Measurements from ENCODE around the gene KRTAP9-1.

The KRTAP9-1 gene

GRCh38 chr17:41190328-41190727, 641 bp downstream of the KRTAP9-1 start:
- Histone ChIP-seq H2BK12ac (ENCODE audit: low read length) (no peak overlapping the region), H2BK120ac (ENCODE audit: insufficient read depth, low read length, poor library complexity) (no peak overlapping the region), H2BK5ac (ENCODE audit: low read depth, low read length, poor library complexity) (no peak overlapping the region), H3K79me1 (ENCODE audit: low read length) (no peaks in the 10 kb centered on the region), H3K36me3 (ENCODE audit: control insufficient read depth in 1 of 2, insufficient read depth in 2 of 2, low read length in 2 of 2) (no peaks in the 10 kb centered on the region), H3K27me3 (ENCODE audit: insufficient read depth, low read length) (no peaks in the 10 kb centered on the region), H3K9ac (ENCODE audit: low read length) (no peak overlapping the region), H3K27ac (ENCODE audit: low read depth, low read length) (no peak overlapping the region), H3K79me2 (ENCODE audit: control insufficient read depth, insufficient read depth, low read length, poor library complexity) (no peaks in the 10 kb centered on the region), H3K4me3 (ENCODE audit: low read depth, low read length) (no peak overlapping the region), H3K9me3 (ENCODE audit: insufficient read depth, low read depth, low read length) (no peaks in the 10 kb centered on the region), H3K14ac (ENCODE audit: low read length) (no peak overlapping the region), H2AFZ (ENCODE audit: insufficient read depth, low read length, poor library complexity) (no peak overlapping the region), H4K12ac (ENCODE audit: low read depth, low read length) (no peak overlapping the region), H3K18ac (ENCODE audit: low read length) (no peak overlapping the region), H3K4ac (ENCODE audit: low read depth, low read length) (no peak overlapping the region), H2AK5ac (ENCODE audit: low read length) (no peak overlapping the region), H3K4me2 (ENCODE audit: low read length) (no peak overlapping the region), H3K4me1 (ENCODE audit: control insufficient read depth in 1 of 2, insufficient read depth in 2 of 2, low read length in 2 of 2) (no peaks in the 10 kb centered on the region), H4K91ac (ENCODE audit: low read depth, low read length) (no peak overlapping the region), H4K8ac (ENCODE audit: low read depth, low read length) (no peak overlapping the region), H3K23ac (ENCODE audit: low read length) (no peak overlapping the region)
- DNase-seq, result no peak
- WGBS (ENCODE audit: extremely low coverage, insufficient coverage, insufficient read length), result no CpG with 5 or more reads among the region's 3 CpGs

- no peak overlapping the region for H3K18ac ChIP-seq (ENCODE audit: low read length)
- no peaks in the 10 kb centered on the region for H3K4me1 ChIP-seq (ENCODE audit: control insufficient read depth in 1 of 2, insufficient read depth in 2 of 2, low read length in 2 of 2)
- H4K12ac ChIP-seq (ENCODE audit: low read depth, low read length), result no peak overlapping the region
- no peak overlapping the region for H3K4me2 ChIP-seq (ENCODE audit: low read length)
- no peak overlapping the region for H4K91ac ChIP-seq (ENCODE audit: low read depth, low read length)
- WGBS (ENCODE audit: extremely low coverage, insufficient coverage, insufficient read length), result no CpG with 5 or more reads among the region's 1 CpG
- DNase-seq, result peak in 1 of 2 donors; percentile 2
- H2BK12ac ChIP-seq (ENCODE audit: low read length), result no peak overlapping the region
- H3K27me3 ChIP-seq (ENCODE audit: insufficient read depth, low read length), result no peaks in the 10 kb centered on the region
- no peaks in the 10 kb centered on the region for H3K36me3 ChIP-seq (ENCODE audit: control insufficient read depth in 1 of 2, insufficient read depth in 2 of 2, low read length in 2 of 2)
- H3K4me3 ChIP-seq (ENCODE audit: low read depth, low read length), result no peak overlapping the region
- H3K23ac ChIP-seq (ENCODE audit: low read length), result no peak overlapping the region
- H2AFZ ChIP-seq (ENCODE audit: insufficient read depth, low read length, poor library complexity), result no peak overlapping the region
- no peak overlapping the region for H3K9ac ChIP-seq (ENCODE audit: low read length)
- H3K79me2 ChIP-seq (ENCODE audit: control insufficient read depth, insufficient read depth, low read length, poor library complexity), result no peaks in the 10 kb centered on the region
- no peaks in the 10 kb centered on the region for H3K79me1 ChIP-seq (ENCODE audit: low read length)
- no peak overlapping the region for H2AK5ac ChIP-seq (ENCODE audit: low read length)
- H3K4ac ChIP-seq (ENCODE audit: low read depth, low read length), result no peak overlapping the region
- no peak overlapping the region for H3K14ac ChIP-seq (ENCODE audit: low read length)
- H2BK120ac ChIP-seq (ENCODE audit: insufficient read depth, low read length, poor library complexity), result no peak overlapping the region
- H4K8ac ChIP-seq (ENCODE audit: low read depth, low read length), result no peak overlapping the region
- no peak overlapping the region for H2BK5ac ChIP-seq (ENCODE audit: low read depth, low read length, poor library complexity)
- no peaks in the 10 kb centered on the region for H3K9me3 ChIP-seq (ENCODE audit: insufficient read depth, low read depth, low read length)
- H3K27ac ChIP-seq (ENCODE audit: low read depth, low read length), result no peak overlapping the region
Measured at GRCh38 chr17:41196068-41196467, 6.4 kb downstream of the KRTAP9-1 start.

- Histone ChIP-seq H3K4me1 (ENCODE audit: control insufficient read depth in 1 of 2, insufficient read depth in 2 of 2, low read length in 2 of 2) (no peaks in the 10 kb centered on the region), H2BK12ac (ENCODE audit: low read length) (no peak overlapping the region), H3K4ac (ENCODE audit: low read depth, low read length) (no peak overlapping the region), H3K27ac (ENCODE audit: low read depth, low read length) (no peak overlapping the region), H4K91ac (ENCODE audit: low read depth, low read length) (no peak overlapping the region), H3K79me2 (ENCODE audit: control insufficient read depth, insufficient read depth, low read length, poor library complexity) (no peaks in the 10 kb centered on the region), H3K23ac (ENCODE audit: low read length) (no peak overlapping the region), H2BK5ac (ENCODE audit: low read depth, low read length, poor library complexity) (no peak overlapping the region), H3K9me3 (ENCODE audit: insufficient read depth, low read depth, low read length) (no peaks in the 10 kb centered on the region), H3K4me2 (ENCODE audit: low read length) (no peak overlapping the region), H2AK5ac (ENCODE audit: low read length) (no peak overlapping the region), H4K8ac (ENCODE audit: low read depth, low read length) (no peak overlapping the region), H3K79me1 (ENCODE audit: low read length) (no peaks in the 10 kb centered on the region), H3K36me3 (ENCODE audit: control insufficient read depth in 1 of 2, insufficient read depth in 2 of 2, low read length in 2 of 2) (no peaks in the 10 kb centered on the region), H4K12ac (ENCODE audit: low read depth, low read length) (no peak overlapping the region), H3K18ac (ENCODE audit: low read length) (no peak overlapping the region), H2AFZ (ENCODE audit: insufficient read depth, low read length, poor library complexity) (no peak overlapping the region), H3K14ac (ENCODE audit: low read length) (no peak overlapping the region), H3K4me3 (ENCODE audit: low read depth, low read length) (no peak overlapping the region), H3K9ac (ENCODE audit: low read length) (no peak overlapping the region), H3K27me3 (ENCODE audit: insufficient read depth, low read length) (no peaks in the 10 kb centered on the region), H2BK120ac (ENCODE audit: insufficient read depth, low read length, poor library complexity) (no peak overlapping the region)
- no peak for DNase-seq
- WGBS (ENCODE audit: extremely low coverage, insufficient coverage, insufficient read length), result no CpG with 5 or more reads among the region's 5 CpGs
Measured at GRCh38 chr17:41199421-41200078, 9.9 kb downstream of the KRTAP9-1 start.

GRCh38 chr17:41211845-41212466, 22.3 kb downstream of the KRTAP9-1 start:
- Histone ChIP-seq H3K14ac (ENCODE audit: low read length) (no peak overlapping the region), H3K36me3 (ENCODE audit: control insufficient read depth in 1 of 2, insufficient read depth in 2 of 2, low read length in 2 of 2) (no peaks in the 10 kb centered on the region), H3K27ac (ENCODE audit: low read depth, low read length) (no peak overlapping the region), H3K4ac (ENCODE audit: low read depth, low read length) (no peak overlapping the region), H3K4me1 (ENCODE audit: control insufficient read depth in 1 of 2, insufficient read depth in 2 of 2, low read length in 2 of 2) (no peaks in the 10 kb centered on the region), H4K12ac (ENCODE audit: low read depth, low read length) (no peak overlapping the region), H2BK12ac (ENCODE audit: low read length) (no peak overlapping the region), H3K9ac (ENCODE audit: low read length) (peak overlapping the region; percentile 78), H2BK5ac (ENCODE audit: low read depth, low read length, poor library complexity) (no peak overlapping the region), H3K4me3 (ENCODE audit: low read depth, low read length) (no peak overlapping the region), H2AFZ (ENCODE audit: insufficient read depth, low read length, poor library complexity) (no peak overlapping the region), H3K23ac (ENCODE audit: low read length) (no peak overlapping the region), H3K4me2 (ENCODE audit: low read length) (no peak overlapping the region), H4K8ac (ENCODE audit: low read depth, low read length) (no peak overlapping the region), H3K79me2 (ENCODE audit: control insufficient read depth, insufficient read depth, low read length, poor library complexity) (no peaks in the 10 kb centered on the region), H3K27me3 (ENCODE audit: insufficient read depth, low read length) (no peaks in the 10 kb centered on the region), H4K91ac (ENCODE audit: low read depth, low read length) (no peak overlapping the region), H3K18ac (ENCODE audit: low read length) (no peak overlapping the region), H3K9me3 (ENCODE audit: insufficient read depth, low read depth, low read length) (no peaks in the 10 kb centered on the region), H2BK120ac (ENCODE audit: insufficient read depth, low read length, poor library complexity) (no peak overlapping the region), H2AK5ac (ENCODE audit: low read length) (no peak overlapping the region), H3K79me1 (ENCODE audit: low read length) (no peaks in the 10 kb centered on the region)
- WGBS (ENCODE audit: extremely low coverage, insufficient coverage, insufficient read length), result no CpG with 5 or more reads among the region's 1 CpG
- DNase-seq, result no peak
